D721Med (cell line): ENCODE data around the gene NUAK2.

ENCODE experiments used
- DNase-seq: peaks from one replicate; pipeline ENCODE4 v3.0.0; 2011; ENCODE audit warnings: low spot score; ENCODE audit not compliant: insufficient read length
- FAIRE-seq: peaks from 2 replicates; lab custom pipeline; 2011; peaks lifted over from hg19 to GRCh38; lab: Jason Lieb, UNC
- CTCF ChIP-seq: IDR thresholded peaks from 2 replicates; pipeline ENCODE4 v1.5.1; 2012; ENCODE audit warnings: mild to moderate bottlenecking, control low read depth; ENCODE audit not compliant: insufficient read depth; ENCODE audit errors: missing control alignments

NUAK2 gene

GRCh38 chr1:205353612-205354011 is 32.1 kb upstream of the NUAK2 start:
- FAIRE-seq (peak; percentile 74), DNase-seq (no peak)
- TF ChIP-seq CTCF = no peak

DNA sequence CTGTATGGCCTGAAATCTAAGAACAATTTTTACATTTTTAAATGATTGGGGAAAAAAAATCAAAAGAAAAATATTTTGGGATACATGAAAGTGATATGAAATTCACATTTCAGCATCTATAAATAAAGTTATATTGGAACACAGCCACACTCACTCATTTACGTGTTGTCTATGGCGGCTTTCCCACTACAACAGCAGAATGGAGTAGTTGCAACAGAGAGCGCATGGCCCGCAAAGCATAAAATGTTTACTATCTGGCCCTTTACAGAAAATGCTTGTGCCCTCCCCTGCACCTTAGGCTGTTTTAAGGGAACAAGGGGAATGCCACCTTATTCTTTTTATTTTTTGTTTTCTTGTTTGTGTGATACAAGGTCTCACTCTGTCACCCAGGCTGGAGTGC is 31.6 kb upstream of the NUAK2 start:
- FAIRE-seq (peak; percentile 25), DNase-seq (no peak)
- TF ChIP-seq CTCF = no peak

DNA sequence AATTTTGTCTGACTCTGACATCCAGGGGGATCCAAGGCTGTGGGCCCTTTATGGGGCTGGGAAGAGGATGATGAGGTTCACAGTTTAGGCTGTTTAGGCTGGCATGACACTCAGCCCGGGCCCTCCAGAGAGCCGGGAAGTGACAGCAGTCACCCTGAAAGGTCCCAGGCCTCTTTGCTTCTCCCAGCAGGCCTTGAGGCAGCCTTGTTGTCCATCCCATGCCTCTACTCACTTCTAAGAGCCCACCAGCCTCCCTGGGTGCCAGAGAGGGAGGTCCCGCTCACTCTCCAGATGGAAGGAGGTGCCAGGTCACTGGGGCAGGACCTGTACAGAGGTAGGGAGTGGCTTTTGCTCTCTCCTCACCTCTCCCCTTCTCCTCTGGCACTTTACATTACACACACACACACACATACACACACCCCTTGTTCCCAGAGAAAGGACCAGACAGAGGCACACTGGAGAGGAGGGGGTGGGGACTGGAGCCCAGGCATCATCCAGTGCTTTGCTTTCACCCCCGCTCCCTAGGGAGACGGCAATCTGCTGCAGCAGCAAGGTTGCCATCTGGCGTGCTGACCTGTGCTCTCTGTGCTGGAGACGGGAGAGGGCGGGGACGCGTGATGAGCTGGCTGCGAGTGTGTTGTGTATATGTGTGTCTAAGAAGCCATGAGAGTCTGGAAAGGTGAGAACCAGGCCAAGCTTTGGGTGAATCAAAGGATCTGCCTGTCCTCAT is 30.6 kb upstream of the NUAK2 start:
- DNase-seq (no peak), FAIRE-seq (peak; percentile 89)
- peak; percentile 72 for TF ChIP-seq CTCF

- no peak for DNase-seq
- FAIRE-seq = no peak
- no peak for TF ChIP-seq CTCF
These were observed 29.2 kb upstream of the NUAK2 start for GRCh38 chr1:205350691-205351141.

DNA sequence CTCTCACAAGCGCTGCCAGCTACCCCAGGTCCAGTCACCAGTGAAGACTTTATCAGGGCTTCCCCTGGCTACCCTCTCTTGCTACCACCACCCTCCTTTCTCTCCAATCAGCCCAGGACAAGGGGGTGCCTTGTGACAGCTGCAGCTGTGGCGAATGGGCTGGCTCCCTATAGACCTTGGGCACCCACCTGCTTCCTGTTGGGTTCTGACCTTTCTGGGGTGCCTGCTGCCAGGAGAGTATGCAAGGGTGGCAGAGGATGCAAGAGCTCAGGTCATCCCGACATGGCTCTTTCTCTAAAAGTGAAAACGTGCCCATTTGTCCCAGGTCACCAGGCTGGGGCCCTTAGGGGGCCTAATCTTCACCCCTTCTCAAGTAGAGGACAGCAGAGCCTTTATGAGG is 28.6 kb upstream of the NUAK2 start:
- no peak for TF ChIP-seq CTCF
- FAIRE-seq (no peak), DNase-seq (no peak)

DNA sequence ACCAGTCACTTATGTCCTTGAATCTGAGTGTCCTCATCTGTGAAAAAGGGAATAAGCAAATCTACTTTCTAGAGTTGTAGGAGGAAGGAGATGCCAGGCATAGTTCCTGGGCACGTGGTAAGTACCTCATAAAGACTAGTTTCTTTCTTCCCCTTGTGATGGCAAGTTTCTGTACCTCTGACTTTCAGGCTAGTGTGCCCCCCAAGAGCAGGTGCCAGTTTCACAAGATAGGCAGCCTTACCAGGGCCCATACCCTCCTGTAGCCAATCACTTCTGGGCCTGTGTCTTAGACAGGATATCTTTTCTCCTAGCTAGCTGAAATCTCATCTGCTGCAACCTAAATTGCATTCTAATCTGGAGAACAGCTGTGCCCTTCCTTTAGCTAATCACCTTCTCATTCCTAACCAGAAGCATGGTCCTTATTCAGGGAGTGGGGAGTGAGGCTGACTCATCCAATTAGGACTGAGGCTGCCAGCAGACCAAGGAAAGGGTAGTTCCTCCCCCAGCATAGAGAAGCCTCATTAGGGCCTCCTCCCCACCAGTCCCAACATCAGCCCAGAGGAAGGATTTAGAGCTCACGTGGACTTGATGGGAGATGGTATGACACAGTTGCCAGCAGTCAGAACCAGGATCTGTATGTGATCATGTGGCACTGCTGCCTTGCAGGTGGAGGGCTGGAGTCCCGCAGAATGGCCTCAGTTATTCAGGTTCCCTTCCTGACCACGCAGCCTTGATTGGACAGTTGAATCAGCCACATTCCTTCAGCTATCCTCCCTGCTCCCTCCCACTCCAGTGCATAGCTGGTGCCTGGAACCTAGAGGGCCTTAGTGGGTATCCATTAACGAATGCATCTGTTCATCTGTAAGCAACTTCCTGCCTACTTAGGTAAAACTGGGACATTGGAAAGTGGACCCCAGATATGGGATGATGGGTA is 27.3 kb upstream of the NUAK2 start:
- DNase-seq (no peak), FAIRE-seq (peak; percentile 99)
- TF ChIP-seq CTCF = no peak
